Keratinocyte (primary cell): ENCODE measurements around the gene ZNF267.
"Not testable (repeated sequence)": the region's sequence is repeated elsewhere in the genome, so short reads cannot be mapped to it uniquely, and the experiment has no call there.

Experiments
- EZH2 ChIP-seq: IDR thresholded peaks from one replicate; pipeline ENCODE4 v1.6.1; 2012; ENCODE audit warnings: inconsistent platforms, mild to moderate bottlenecking, low read length, moderate library complexity
- TF ChIP-seq, protein P1 (sequence below), 3 experiments: IDR thresholded peaks in 1 of 3; conservative IDR thresholded peaks in 1 of 3; optimal IDR thresholded peaks in 1 of 3; 2 replicates in 2 of 3; 3 replicates in 1 of 3; pipeline versions ENCODE3 to v1.5.1; 2011; ENCODE audit warnings: low read length in 3 of 3, mild to moderate bottlenecking in 3 of 3, moderate library complexity in 2 of 3, control low read depth in 1 of 3, inconsistent platforms in 1 of 3; ENCODE audit not compliant: insufficient read depth in 2 of 3; ENCODE audit errors: extremely low read depth in 1 of 3

DNA sequence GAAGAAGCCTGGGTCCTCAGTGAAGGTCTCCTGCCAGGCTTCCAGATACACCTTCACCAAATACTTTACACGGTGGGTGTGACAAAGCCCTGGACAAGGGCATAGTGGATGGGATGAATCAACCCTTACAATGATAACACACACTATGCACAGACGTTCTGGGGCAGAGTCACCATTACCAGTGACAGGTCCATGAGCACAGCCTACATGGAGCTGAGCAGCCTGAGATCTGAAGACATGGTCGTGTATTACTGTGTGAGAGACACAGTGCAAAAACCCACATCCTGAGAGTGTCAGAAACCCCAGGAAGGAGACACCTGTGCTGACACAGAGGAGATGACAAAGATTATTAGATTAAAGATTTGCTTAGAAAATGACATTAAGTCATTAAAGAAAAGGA lies 78.6 kb downstream of the ZNF267 start:
- TF ChIP-seq, protein P1, sequence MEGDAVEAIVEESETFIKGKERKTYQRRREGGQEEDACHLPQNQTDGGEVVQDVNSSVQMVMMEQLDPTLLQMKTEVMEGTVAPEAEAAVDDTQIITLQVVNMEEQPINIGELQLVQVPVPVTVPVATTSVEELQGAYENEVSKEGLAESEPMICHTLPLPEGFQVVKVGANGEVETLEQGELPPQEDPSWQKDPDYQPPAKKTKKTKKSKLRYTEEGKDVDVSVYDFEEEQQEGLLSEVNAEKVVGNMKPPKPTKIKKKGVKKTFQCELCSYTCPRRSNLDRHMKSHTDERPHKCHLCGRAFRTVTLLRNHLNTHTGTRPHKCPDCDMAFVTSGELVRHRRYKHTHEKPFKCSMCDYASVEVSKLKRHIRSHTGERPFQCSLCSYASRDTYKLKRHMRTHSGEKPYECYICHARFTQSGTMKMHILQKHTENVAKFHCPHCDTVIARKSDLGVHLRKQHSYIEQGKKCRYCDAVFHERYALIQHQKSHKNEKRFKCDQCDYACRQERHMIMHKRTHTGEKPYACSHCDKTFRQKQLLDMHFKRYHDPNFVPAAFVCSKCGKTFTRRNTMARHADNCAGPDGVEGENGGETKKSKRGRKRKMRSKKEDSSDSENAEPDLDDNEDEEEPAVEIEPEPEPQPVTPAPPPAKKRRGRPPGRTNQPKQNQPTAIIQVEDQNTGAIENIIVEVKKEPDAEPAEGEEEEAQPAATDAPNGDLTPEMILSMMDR (optimal IDR thresholded peaks at IDR 0.05 in 1 of 3, IDR thresholded peaks at IDR 0.05 in 1 of 3, conservative IDR thresholded peaks at IDR 0.05 in 1 of 3; ENCODE audit: extremely low read depth in 1 of 3, insufficient read depth in 2 of 3, low read length in 3 of 3): not testable (repeated sequence)
- TF ChIP-seq EZH2: not testable (repeated sequence)
